Activated CD4-positive, alpha-beta memory T cell treated with anti-CD3 and anti-CD28 coated beads, Interleukin-2, amount 10 ng/mL, durations not matched to agents 7 days and 5 days (primary cell): ENCODE results near the gene WNT5A. TPM values are rescaled to one million over a fixed set of nuclear protein-coding genes. Genes with fewer than 3 reads are reported as not detected.
A peak's percentile ranks its signal among the peaks of the same experiment; 100 is the strongest.

Source experiments
- CTCF ChIA-PET: fragments of 350-600 bp; sonication (Branson Sonifier 250); formaldehyde crosslinking; loops from one replicate; lab custom pipeline; 2021; ENCODE audit warnings: antibody characterized with exemption, inconsistent platforms; lab: Charles Lee
- POLR2A ChIA-PET: fragments of 350-600 bp; sonication (Branson Sonifier 250); formaldehyde crosslinking; loops from one replicate; lab custom pipeline; 2021; ENCODE audit warnings: antibody characterized with exemption; lab: Charles Lee
- DNase-seq: peaks from one replicate; pipeline ENCODE4 v3.0.0-alpha.2; 2020
- H3K27ac Mint-ChIP-seq: one replicate; pipeline ENCODE4 v1.8.0; 2021; ENCODE audit warnings: mild to moderate bottlenecking, mixed read lengths
- H3K27me3 Mint-ChIP-seq: one replicate; pipeline ENCODE4 v1.8.0; 2021; ENCODE audit warnings: mixed read lengths
- H3K36me3 Mint-ChIP-seq: one replicate; pipeline ENCODE4 v1.8.0; 2021; ENCODE audit warnings: low read depth, mixed read lengths
- H3K4me1 Mint-ChIP-seq: one replicate; pipeline ENCODE4 v1.8.0; 2021; ENCODE audit warnings: mixed read lengths
- H3K4me3 Mint-ChIP-seq: one replicate; pipeline ENCODE4 v1.8.0; 2021; ENCODE audit warnings: mild to moderate bottlenecking, mixed read lengths
- H3K9me3 Mint-ChIP-seq: one replicate; pipeline ENCODE4 v1.8.0; 2021; ENCODE audit warnings: mixed read lengths
- total RNA-seq, 2 experiments: library from RNA; stranded (reverse); gene quantifications; one replicate each; pipeline ENCODE4 v1.2.3, GENCODE V29; 2021

Gene WNT5A
- total RNA-seq, 2 experiments from 2014 or later, result not detected

- no peak overlapping the region for H3K27ac Mint-ChIP-seq
- H3K27me3 Mint-ChIP-seq, result no peaks in the 10 kb centered on the region
- H3K9me3 Mint-ChIP-seq, result peaks cover 3% of the 10 kb centered on the region
- DNase-seq, result no peak
- H3K36me3 Mint-ChIP-seq, result no peaks in the 10 kb centered on the region
- CTCF ChIA-PET, result no interaction called here
- POLR2A ChIA-PET, result no interaction called here
- H3K4me3 Mint-ChIP-seq, result no peak overlapping the region
- no peaks in the 10 kb centered on the region for H3K4me1 Mint-ChIP-seq
Measured at GRCh38 chr3:55441499-55441898, 45.6 kb downstream of the WNT5A start.

GRCh38 chr3:55440104-55440708, 46.9 kb downstream of the WNT5A start:
- H3K36me3 Mint-ChIP-seq, result no peaks in the 10 kb centered on the region
- H3K4me1 Mint-ChIP-seq, result no peaks in the 10 kb centered on the region
- no peak for DNase-seq
- ChIA-PET CTCF (no interaction called here), POLR2A (no interaction called here)
- no peak overlapping the region for H3K27ac Mint-ChIP-seq
- no peaks in the 10 kb centered on the region for H3K27me3 Mint-ChIP-seq
- no peak overlapping the region for H3K4me3 Mint-ChIP-seq
- peaks cover 3% of the 10 kb centered on the region for H3K9me3 Mint-ChIP-seq

- CTCF ChIA-PET, result no interaction called here
- Mint-ChIP-seq H3K27ac (no peak overlapping the region), H3K9me3 (peaks cover 3% of the 10 kb centered on the region), H3K27me3 (no peaks in the 10 kb centered on the region), H3K4me1 (no peaks in the 10 kb centered on the region), H3K36me3 (no peaks in the 10 kb centered on the region), H3K4me3 (no peak overlapping the region)
- POLR2A ChIA-PET, result no interaction called here
- no peak for DNase-seq
Measured at GRCh38 chr3:55439657-55440056, 47.4 kb downstream of the WNT5A start.

- no peak overlapping the region for H3K27ac Mint-ChIP-seq
- no peaks in the 10 kb centered on the region for H3K27me3 Mint-ChIP-seq
- H3K4me3 Mint-ChIP-seq, result no peak overlapping the region
- DNase-seq, result no peak
- H3K36me3 Mint-ChIP-seq, result no peaks in the 10 kb centered on the region
- no peaks in the 10 kb centered on the region for H3K4me1 Mint-ChIP-seq
- POLR2A ChIA-PET, result no interaction called here
- H3K9me3 Mint-ChIP-seq, result no peaks in the 10 kb centered on the region
- CTCF ChIA-PET, result no interaction called here
Measured at GRCh38 chr3:55436644-55437043, 50.5 kb downstream of the WNT5A start.

GRCh38 chr3:55435491-55435890, 51.6 kb downstream of the WNT5A start:
- ChIA-PET CTCF (no interaction called here), POLR2A (no interaction called here)
- H3K36me3 Mint-ChIP-seq, result no peaks in the 10 kb centered on the region
- no peak for DNase-seq
- no peak overlapping the region for H3K27ac Mint-ChIP-seq
- H3K4me3 Mint-ChIP-seq, result no peak overlapping the region
- no peaks in the 10 kb centered on the region for H3K4me1 Mint-ChIP-seq
- H3K9me3 Mint-ChIP-seq, result no peaks in the 10 kb centered on the region
- H3K27me3 Mint-ChIP-seq, result no peaks in the 10 kb centered on the region

- Mint-ChIP-seq H3K27me3 (no peaks in the 10 kb centered on the region), H3K4me1 (no peaks in the 10 kb centered on the region), H3K36me3 (no peaks in the 10 kb centered on the region), H3K4me3 (no peak overlapping the region), H3K27ac (no peak overlapping the region), H3K9me3 (no peaks in the 10 kb centered on the region)
- CTCF ChIA-PET, result no interaction called here
- POLR2A ChIA-PET, result no interaction called here
- DNase-seq, result peak; percentile 20
Measured at GRCh38 chr3:55434789-55435188, 52.3 kb downstream of the WNT5A start.

- H3K9me3 Mint-ChIP-seq, result no peaks in the 10 kb centered on the region
- H3K27ac Mint-ChIP-seq, result no peak overlapping the region
- H3K4me3 Mint-ChIP-seq, result no peak overlapping the region
- ChIA-PET CTCF (no interaction called here), POLR2A (no interaction called here)
- H3K27me3 Mint-ChIP-seq, result no peaks in the 10 kb centered on the region
- no peaks in the 10 kb centered on the region for H3K4me1 Mint-ChIP-seq
- no peak for DNase-seq
- H3K36me3 Mint-ChIP-seq, result no peaks in the 10 kb centered on the region
Measured at GRCh38 chr3:55431041-55431440, 56.1 kb downstream of the WNT5A start.

- POLR2A ChIA-PET, result no interaction called here
- H3K4me3 Mint-ChIP-seq, result no peak overlapping the region
- CTCF ChIA-PET, result no interaction called here
- no peaks in the 10 kb centered on the region for H3K36me3 Mint-ChIP-seq
- no peaks in the 10 kb centered on the region for H3K4me1 Mint-ChIP-seq
- no peak overlapping the region for H3K27ac Mint-ChIP-seq
- no peaks in the 10 kb centered on the region for H3K27me3 Mint-ChIP-seq
- no peak for DNase-seq
- peaks cover 6% of the 10 kb centered on the region for H3K9me3 Mint-ChIP-seq
Measured at GRCh38 chr3:55427739-55428138, 59.4 kb downstream of the WNT5A start.

- H3K9me3 Mint-ChIP-seq, result peaks cover 10% of the 10 kb centered on the region
- no peaks in the 10 kb centered on the region for H3K27me3 Mint-ChIP-seq
- ChIA-PET POLR2A (no interaction called here), CTCF (no interaction called here)
- H3K4me1 Mint-ChIP-seq, result no peaks in the 10 kb centered on the region
- no peaks in the 10 kb centered on the region for H3K36me3 Mint-ChIP-seq
- no peak overlapping the region for H3K27ac Mint-ChIP-seq
- no peak overlapping the region for H3K4me3 Mint-ChIP-seq
- no peak for DNase-seq
Measured at GRCh38 chr3:55426486-55426885, 60.6 kb downstream of the WNT5A start.

- H3K4me3 Mint-ChIP-seq, result no peak overlapping the region
- H3K27me3 Mint-ChIP-seq, result no peaks in the 10 kb centered on the region
- no peak for DNase-seq
- no peak overlapping the region for H3K27ac Mint-ChIP-seq
- no peaks in the 10 kb centered on the region for H3K36me3 Mint-ChIP-seq
- POLR2A ChIA-PET, result no interaction called here
- H3K4me1 Mint-ChIP-seq, result no peaks in the 10 kb centered on the region
- CTCF ChIA-PET, result no interaction called here
- H3K9me3 Mint-ChIP-seq, result peaks cover 13% of the 10 kb centered on the region
Measured at GRCh38 chr3:55423782-55424181, 63.3 kb downstream of the WNT5A start.

- H3K9me3 Mint-ChIP-seq, result peaks cover 6% of the 10 kb centered on the region
- ChIA-PET POLR2A (no interaction called here), CTCF (no interaction called here)
- no peak overlapping the region for H3K4me3 Mint-ChIP-seq
- H3K4me1 Mint-ChIP-seq, result no peaks in the 10 kb centered on the region
- no peak overlapping the region for H3K27ac Mint-ChIP-seq
- H3K36me3 Mint-ChIP-seq, result no peaks in the 10 kb centered on the region
- H3K27me3 Mint-ChIP-seq, result no peaks in the 10 kb centered on the region
- DNase-seq, result no peak
Measured at GRCh38 chr3:55417211-55417610, 69.9 kb downstream of the WNT5A start.

- Mint-ChIP-seq H3K27me3 (no peaks in the 10 kb centered on the region), H3K4me3 (no peak overlapping the region), H3K27ac (no peak overlapping the region), H3K36me3 (no peaks in the 10 kb centered on the region), H3K9me3 (peaks cover 3% of the 10 kb centered on the region), H3K4me1 (no peaks in the 10 kb centered on the region)
- CTCF ChIA-PET, result no interaction called here
- DNase-seq, result no peak
- POLR2A ChIA-PET, result no interaction called here
Measured at GRCh38 chr3:55416331-55416821, 70.7 kb downstream of the WNT5A start.
